ENCODE measurements around the gene TARP. TPM values are rescaled to one million over a fixed set of nuclear protein-coding genes. Genes with fewer than 3 reads are reported as not detected.

TARP gene

DNA sequence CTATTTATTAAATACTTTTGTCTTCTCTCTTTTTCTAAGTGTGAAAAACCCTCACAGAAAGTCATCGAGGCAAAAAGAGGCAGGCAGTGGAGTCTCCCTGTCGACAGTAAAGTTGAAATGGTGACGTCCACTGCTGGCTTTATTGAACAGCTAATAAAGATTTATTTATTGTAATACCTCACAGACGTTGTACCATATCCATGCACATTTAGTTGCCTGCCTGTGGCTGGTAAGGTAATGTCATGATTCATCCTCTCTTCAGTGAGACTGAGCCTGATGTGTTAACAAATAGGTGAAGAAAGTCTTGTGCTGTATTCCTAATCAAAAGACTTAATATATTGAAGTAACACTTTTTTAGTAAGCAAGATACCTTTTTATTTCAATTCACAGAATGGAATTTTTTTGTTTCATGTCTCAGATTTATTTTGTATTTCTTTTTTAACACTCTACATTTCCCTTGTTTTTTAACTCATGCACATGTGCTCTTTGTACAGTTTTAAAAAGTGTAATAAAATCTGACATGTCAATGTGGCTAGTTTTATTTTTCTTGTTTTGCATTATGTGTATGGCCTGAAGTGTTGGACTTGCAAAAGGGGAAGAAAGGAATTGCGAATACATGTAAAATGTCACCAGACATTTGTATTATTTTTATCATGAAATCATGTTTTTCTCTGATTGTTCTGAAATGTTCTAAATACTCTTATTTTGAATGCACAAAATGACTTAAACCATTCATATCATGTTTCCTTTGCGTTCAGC lies 43.4 kb downstream of the TARP start:
- in situ Hi-C loops (cut with HindIII; ENCODE audit: low sequenced_read_pairs), result no loop called here
- no peak for DNase-seq (ENCODE audit: low spot score)

DNA sequence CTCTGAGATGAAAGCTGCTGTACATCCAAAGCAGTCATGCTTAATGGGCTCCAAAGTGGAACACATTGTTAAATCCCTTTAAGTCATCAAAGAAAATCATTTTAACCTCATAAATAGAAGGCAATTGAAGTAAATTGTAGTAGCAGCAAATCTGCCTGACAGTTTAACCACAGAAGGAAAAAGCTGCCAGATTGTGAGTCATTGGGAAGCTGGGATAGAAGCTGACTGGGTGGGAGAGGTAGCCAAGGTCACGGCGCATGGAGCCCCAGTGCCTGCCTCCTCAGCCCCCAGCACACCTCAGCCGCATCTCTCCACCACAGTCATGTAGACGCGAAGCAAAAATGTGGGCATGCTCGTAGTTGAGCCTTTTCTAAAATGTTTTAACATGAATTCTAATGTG lies 44.0 kb downstream of the TARP start:
- in situ Hi-C loops (cut with HindIII; ENCODE audit: low sequenced_read_pairs), result no loop called here
- no peak for DNase-seq (ENCODE audit: low spot score)

DNA sequence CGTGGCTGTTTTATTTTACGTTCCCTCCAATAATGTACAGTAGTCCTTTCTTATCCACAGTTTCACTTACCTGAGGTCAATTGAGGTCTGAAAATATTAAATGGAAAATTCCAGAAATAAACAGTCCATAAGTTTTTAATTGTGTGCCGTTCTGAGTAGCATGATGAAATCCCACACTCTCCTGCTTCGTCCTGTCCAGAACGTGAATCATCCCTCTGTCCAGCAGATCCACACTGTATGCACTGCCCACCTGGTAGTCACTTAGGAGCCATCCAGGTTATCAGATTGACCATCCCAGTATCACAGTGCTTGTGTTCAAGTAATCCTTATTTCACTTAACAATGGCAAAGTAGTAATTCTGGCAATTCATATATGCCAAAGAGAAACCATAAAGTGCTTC lies 49.0 kb downstream of the TARP start:
- in situ Hi-C loops (cut with HindIII; ENCODE audit: low sequenced_read_pairs), result no loop called here

DNA sequence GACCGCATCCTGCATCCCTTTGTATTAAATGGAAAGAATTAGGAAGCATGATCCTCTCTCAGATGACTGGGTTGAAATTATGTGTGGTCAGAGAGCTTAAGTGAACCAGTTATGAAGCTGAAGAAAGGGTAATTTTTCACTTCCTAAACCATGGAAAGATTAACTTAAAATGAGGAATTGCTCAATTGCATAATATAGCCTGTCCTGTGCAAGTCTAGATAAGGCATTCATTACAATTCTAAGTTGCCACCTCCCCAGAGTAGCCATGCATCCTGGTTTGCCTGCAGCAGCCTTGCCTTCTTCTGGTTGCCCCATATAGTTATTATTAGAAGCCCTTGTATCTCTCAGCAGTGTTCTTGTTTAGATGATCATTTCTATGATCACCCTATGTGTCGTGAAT lies 50.1 kb downstream of the TARP start:
- in situ Hi-C loops (cut with HindIII; ENCODE audit: low sequenced_read_pairs), result no loop called here
- DNase-seq (ENCODE audit: low spot score), result no peak

More for the DNA sequence above, 49.0 kb downstream of the TARP start:
- DNase-seq (ENCODE audit: low spot score), result no peak

DNA sequence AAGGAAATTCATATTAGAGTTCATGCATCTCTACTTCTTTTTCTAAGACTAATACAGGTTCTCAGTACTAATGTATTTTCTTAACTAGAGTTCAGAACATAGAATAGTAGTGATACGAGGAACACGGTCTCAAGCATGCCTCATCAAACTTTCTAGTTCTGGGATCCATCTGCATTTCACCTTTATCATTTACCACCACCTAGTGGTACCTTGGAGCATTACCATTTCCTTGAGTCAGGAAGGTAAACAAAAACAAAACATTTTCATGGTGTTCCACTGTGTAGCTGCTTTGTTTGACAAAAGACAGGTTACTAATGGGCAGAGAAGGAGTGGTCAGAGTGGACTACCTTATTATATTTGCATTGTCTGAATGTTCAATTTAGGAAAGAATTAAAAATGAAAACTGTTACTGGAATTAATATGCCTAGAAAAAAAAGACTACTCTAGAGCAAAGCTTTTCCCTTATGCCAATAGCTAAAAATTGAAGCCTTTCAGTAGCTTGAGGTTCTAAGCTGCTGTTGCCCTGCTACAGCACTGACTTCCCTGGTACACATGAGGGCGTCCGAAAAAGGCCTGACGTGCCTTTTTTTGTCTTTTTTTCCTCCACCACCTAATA lies 50.8 kb downstream of the TARP start:
- peak; percentile 77 for DNase-seq (ENCODE audit: low spot score)
- in situ Hi-C loops (cut with HindIII; ENCODE audit: low sequenced_read_pairs), result no loop called here

DNA sequence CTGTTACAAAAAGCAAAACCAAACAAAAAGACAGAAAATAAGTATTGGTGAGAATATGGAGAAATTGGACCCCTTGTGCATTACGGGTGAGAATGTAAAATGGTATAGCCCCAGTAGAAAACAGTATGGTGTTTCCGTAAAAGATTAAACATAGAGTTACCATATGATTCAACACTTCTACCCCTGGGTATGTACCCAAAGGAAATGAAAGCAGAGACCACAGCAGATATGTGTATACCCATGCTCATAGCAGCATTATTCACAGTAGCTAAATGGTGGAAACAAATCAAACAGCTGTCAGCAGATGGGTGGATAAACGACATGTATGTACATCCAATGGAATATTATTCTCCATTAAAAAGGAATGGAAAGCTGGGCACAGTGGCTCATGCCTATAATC lies 53.0 kb downstream of the TARP start:
- no peak for DNase-seq (ENCODE audit: low spot score)
- in situ Hi-C loops (cut with HindIII; ENCODE audit: low sequenced_read_pairs), result no loop called here

DNA sequence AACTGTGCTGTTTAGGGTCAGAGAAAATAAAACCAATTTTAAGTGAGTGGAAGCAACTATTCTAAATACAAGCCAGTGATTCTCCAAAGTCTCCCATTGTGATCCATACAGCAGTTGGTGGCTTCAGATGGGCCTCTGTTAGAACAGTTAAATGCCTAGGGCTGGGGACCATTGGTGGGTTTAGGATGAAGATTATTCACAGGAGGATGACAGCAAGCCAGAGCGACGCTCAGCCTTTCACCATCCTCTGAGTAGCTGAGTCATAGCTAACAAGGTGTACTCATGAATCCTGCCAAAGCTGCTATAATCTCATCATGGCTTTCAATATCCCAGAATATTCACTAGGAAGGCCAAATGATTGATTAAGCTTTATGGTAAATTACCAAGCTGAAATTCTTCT lies 55.8 kb downstream of the TARP start:
- DNase-seq (ENCODE audit: low spot score), result no peak
- in situ Hi-C loops (cut with HindIII; ENCODE audit: low sequenced_read_pairs), result no loop called here

DNA sequence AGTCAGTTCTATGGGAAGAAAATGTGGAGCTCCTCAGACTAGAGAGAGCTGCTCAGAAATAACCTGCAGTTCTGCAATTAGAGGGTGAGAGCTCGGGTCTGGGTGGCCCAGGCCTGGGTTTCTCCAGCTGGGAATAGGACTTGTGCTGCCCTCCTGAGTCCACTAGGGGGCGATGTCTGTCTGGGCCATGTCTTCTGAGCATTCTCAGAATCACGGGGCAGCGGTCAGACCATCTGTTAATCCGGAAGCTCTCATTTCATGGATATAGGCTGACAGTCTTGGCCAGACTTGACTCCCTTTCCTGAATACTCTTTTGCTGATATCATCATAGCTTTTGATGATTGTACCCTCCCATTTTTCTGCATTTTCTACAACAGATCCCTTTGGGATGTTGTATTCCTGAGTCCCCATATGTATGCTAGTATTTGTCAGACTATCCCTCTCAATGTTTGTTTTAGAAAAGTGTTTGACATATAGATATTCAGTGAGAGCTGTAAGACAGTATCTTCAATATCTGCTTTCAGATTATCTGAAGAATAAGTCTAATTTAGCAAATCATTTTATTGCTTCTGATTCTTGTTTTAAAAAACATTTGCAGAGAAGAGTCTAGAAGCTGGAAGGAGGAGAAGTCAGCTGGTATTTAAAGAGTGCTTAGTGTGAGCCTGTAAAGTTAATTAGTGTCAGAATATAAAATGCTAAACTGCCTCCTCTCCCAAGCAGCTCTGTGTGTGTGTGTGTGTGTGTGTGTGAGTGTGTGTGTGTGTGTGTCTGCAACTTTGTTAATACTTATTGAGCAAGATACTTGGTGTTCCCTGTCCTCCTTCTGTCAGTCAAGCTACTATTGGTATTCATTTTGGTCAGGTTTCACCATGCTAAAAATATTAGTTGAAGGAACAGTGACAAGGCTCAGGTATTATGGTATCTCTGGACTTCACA lies 57.4 kb downstream of the TARP start:
- in situ Hi-C loops (cut with HindIII; ENCODE audit: low sequenced_read_pairs), result no loop called here
- peak; percentile 77 for DNase-seq (ENCODE audit: low spot score)

DNA sequence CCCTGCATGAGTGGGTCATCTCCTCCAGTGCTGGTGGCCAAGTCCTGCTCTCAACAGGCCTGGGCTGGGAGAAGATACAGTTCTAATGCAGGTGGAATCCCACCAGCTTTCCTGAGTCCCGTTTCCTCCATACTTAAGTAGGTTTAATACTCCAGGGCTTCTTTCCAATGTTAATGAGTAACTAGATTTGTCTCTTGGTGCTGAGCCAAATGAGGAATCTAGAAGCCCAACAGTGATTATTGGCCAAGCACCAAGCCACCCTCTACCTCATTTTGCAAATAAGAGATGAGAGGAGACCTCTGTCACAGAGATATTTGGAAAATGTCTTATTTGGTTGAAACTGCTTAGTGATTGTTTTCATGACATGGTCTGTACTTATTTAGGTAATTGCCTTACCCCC lies 58.3 kb downstream of the TARP start:
- in situ Hi-C loops (cut with HindIII; ENCODE audit: low sequenced_read_pairs), result no loop called here
- DNase-seq (ENCODE audit: low spot score), result no peak

DNA sequence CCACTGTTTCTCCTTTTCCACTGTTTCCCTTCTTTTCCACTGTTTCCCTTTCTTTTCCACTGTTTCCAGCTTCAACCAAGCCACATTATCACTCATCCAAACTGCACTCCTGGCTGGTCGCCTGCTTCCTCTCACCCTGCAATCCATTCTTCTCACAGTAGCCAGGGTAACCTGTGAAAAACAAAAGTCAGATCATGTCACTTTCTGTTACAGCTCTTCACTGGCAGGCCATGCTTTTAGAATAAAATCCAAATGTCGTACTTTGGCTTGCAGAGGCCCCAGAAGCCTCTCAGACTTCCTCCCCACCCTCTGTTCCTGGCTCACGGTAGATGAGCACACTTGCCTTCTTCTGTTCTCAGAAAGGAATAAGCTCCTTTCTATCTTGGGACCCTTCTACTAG lies 61.5 kb downstream of the TARP start:
- DNase-seq (ENCODE audit: low spot score), result peak; percentile 64
- in situ Hi-C loops (cut with HindIII; ENCODE audit: low sequenced_read_pairs), result no loop called here

DNA sequence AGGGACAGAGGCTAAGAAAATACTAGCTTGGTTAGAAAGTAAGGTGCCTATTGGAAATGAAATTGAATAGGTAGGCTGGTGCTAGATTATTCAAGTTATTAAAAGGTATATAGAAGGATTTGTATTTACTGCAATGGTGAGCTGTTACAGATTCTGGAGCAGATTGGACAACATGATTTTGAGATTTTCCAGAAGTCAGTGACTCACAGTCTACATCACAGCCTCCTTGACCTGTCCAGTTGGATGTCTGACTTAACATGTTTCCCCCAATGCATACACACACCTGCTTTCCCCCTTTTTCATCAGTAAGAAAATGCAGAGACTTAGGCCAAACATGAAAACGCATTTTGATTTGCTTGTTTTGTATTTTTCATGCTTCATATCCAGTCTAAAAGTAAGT lies 62.0 kb downstream of the TARP start:
- in situ Hi-C loops (cut with HindIII; ENCODE audit: low sequenced_read_pairs), result no loop called here
- DNase-seq (ENCODE audit: low spot score), result no peak

Other genes with a start within 250 kb of the TARP start
- gene STARD3NL, start 95.4 kb downstream of the TARP start, total RNA-seq (2014; rRNA removed; shearing (Covaris generic)), result 73.7 and 113 TPM in 2 replicates

Measured in G401 (cell line).